Endothelial cell of umbilical vein (primary cell): ENCODE results near the gene APOH. TPM values are rescaled to one million over a fixed set of nuclear protein-coding genes. Genes with fewer than 3 reads are reported as not detected.

Source experiments
- BruUV-seq: library from RNA; stranded (reverse); fragments of 400-500 nt; replicated peaks from 2 replicates; lab custom pipeline; 2021; lab: Mats Ljungman, UMichigan
- CTCF ChIA-PET: fragments of 300-600, 350-600 bp; sonication (Branson Sonifier 250); formaldehyde crosslinking; loops from one replicate; lab custom pipeline; 2021; ENCODE audit warnings: antibody characterized with exemption, inconsistent platforms; lab: Charles Lee
- POLR2A ChIA-PET: fragments of 300-600, 350-600 bp; sonication (Branson Sonifier 250); formaldehyde crosslinking; loops from one replicate; lab custom pipeline; 2021; ENCODE audit warnings: antibody characterized with exemption, inconsistent platforms; lab: Charles Lee
- DNase-seq: peaks from one replicate; pipeline ENCODE4 v3.0.0-alpha.2; 2011; ENCODE audit warnings: low read depth, low spot score
- FAIRE-seq: peaks from 2 replicates; lab custom pipeline; 2011; peaks lifted over from hg19 to GRCh38; lab: Jason Lieb, UNC
- H2AFZ ChIP-seq: 2 replicates; pipeline ENCODE4 v1.6.0; 2012; ENCODE audit warnings: low read depth, low read length, control low read depth, inconsistent platforms
- H3K27ac ChIP-seq: 2 replicates; pipeline ENCODE4 v1.5.1; 2011; ENCODE audit warnings: low read depth, mild to moderate bottlenecking, control low read depth, low read length, moderate library complexity; ENCODE audit not compliant: insufficient read depth
- H3K27me3 ChIP-seq, 2 experiments: 2 replicates each; pipeline versions ENCODE4 v1.6.0 to v1.6.1; 2011; ENCODE audit warnings: low read length in 2 of 2, mixed read lengths in 1 of 2; ENCODE audit not compliant: control insufficient read depth in 2 of 2, insufficient read depth in 2 of 2
- H3K36me3 ChIP-seq, 2 experiments: 2 replicates in 1 of 2; 3 replicates in 1 of 2; pipeline ENCODE4 v1.5.1; 2011; ENCODE audit warnings: low read length in 2 of 2, mild to moderate bottlenecking in 1 of 2, moderate library complexity in 1 of 2; ENCODE audit not compliant: control insufficient read depth in 2 of 2, insufficient read depth in 2 of 2; ENCODE audit errors: extremely low read depth in 1 of 2
- H3K4me1 ChIP-seq: 3 replicates; pipeline ENCODE4 v1.5.1; 2011; ENCODE audit warnings: mild to moderate bottlenecking, low read length; ENCODE audit not compliant: control insufficient read depth, insufficient read depth; ENCODE audit errors: extremely low read depth
- H3K4me2 ChIP-seq: 2 replicates; pipeline ENCODE4 v1.6.1; 2011; ENCODE audit warnings: low read length, control low read depth, mixed read lengths; ENCODE audit not compliant: insufficient read depth
- H3K4me3 ChIP-seq, 3 experiments: fragments of 200-600 bp in 1 of 3; sonication (generic), shearing (Covaris generic) in 1 of 3; replicated peaks in 1 of 3; 2 replicates each; pipeline ENCODE4 v1.5.1; 2011 to 2016; ENCODE audit warnings: control low read depth in 3 of 3, low read length in 3 of 3, mild to moderate bottlenecking in 2 of 3, inconsistent platforms in 1 of 3, low read depth in 1 of 3, moderate library complexity in 1 of 3; ENCODE audit not compliant: insufficient read depth in 1 of 3
- H3K79me2 ChIP-seq: 2 replicates; pipeline ENCODE4 v1.6.0; 2012; ENCODE audit warnings: low read length, inconsistent platforms; ENCODE audit not compliant: control insufficient read depth, insufficient read depth
- H3K9ac ChIP-seq: replicated peaks from 2 replicates; pipeline ENCODE3; 2011; ENCODE audit warnings: low read length, control low read depth; ENCODE audit not compliant: insufficient read depth; ENCODE audit errors: extremely low read depth
- H3K9me1 ChIP-seq: replicated peaks from 3 replicates; pipeline ENCODE4 v1.6.0; 2011; ENCODE audit warnings: mild to moderate bottlenecking, low read length; ENCODE audit not compliant: control insufficient read depth, insufficient read depth; ENCODE audit errors: extremely low read depth
- H3K9me3 ChIP-seq: replicated peaks from 2 replicates; pipeline ENCODE4 v1.5.1; 2012; ENCODE audit warnings: low read length, inconsistent platforms; ENCODE audit not compliant: control insufficient read depth, insufficient read depth
- H4K20me1 ChIP-seq: replicated peaks from 2 replicates; pipeline ENCODE3; 2011; ENCODE audit warnings: mild to moderate bottlenecking, low read length; ENCODE audit not compliant: control insufficient read depth, insufficient read depth; ENCODE audit errors: extremely low read depth
- EZH2 ChIP-seq: IDR thresholded peaks from 2 replicates; pipeline ENCODE4 v1.6.1; 2012; ENCODE audit warnings: borderline replicate concordance, low read depth, mild to moderate bottlenecking, moderate library complexity, low read length, inconsistent platforms; ENCODE audit not compliant: severe bottlenecking
- FOS ChIP-seq: IDR thresholded peaks from 2 replicates; pipeline ENCODE4 v1.6.1; 2011; ENCODE audit warnings: mild to moderate bottlenecking, low read length, moderate library complexity, borderline replicate concordance; ENCODE audit not compliant: insufficient read depth
- GATA2 ChIP-seq: IDR thresholded peaks from 2 replicates; pipeline ENCODE4 v1.7.0; 2011; ENCODE audit warnings: low read depth, mild to moderate bottlenecking, moderate library complexity, mixed read lengths, low read length; ENCODE audit not compliant: insufficient read length, insufficient read depth
- JUN ChIP-seq: IDR thresholded peaks from 2 replicates; pipeline ENCODE4 v1.6.1; 2011; ENCODE audit warnings: borderline replicate concordance, low read depth; ENCODE audit not compliant: insufficient read length, insufficient read depth
- MYC ChIP-seq: IDR thresholded peaks from one replicate; pipeline ENCODE4 v1.6.1; 2011; ENCODE audit warnings: mild to moderate bottlenecking, low read depth, low read length
- POLR2A ChIP-seq: IDR thresholded peaks from 2 replicates; pipeline ENCODE4 v1.6.1; 2012; ENCODE audit warnings: low read depth, mild to moderate bottlenecking, control low read depth, low read length
- POLR2AphosphoS5 ChIP-seq: IDR thresholded peaks from 2 replicates; pipeline ENCODE4 v1.6.1; 2012; ENCODE audit warnings: low read depth, mild to moderate bottlenecking, control low read depth, low read length, moderate library complexity; ENCODE audit not compliant: insufficient read depth
- dilution Hi-C: fragments of 300-500 bp; cut with MboI; formaldehyde crosslinking; loops from one replicate; pipeline ENCODE4 v1.15.0; 2019; ENCODE audit warnings: low sequenced_read_pairs; ENCODE audit not compliant: extremely low pct_ligation_motif_present
- intact Hi-C: fragments of 100-400 bp; cut with micrococcal nuclease; formaldehyde crosslinking; loops from one replicate; pipeline ENCODE4 v1.10.0; 2022
- polyA plus RNA-seq, 4 experiments: library from polyadenylated mRNA; depleted of rRNA in 3 of 4; stranded (reverse) in 3 of 4; unstranded in 1 of 4; fragments of >200 nt; gene quantifications; 2 replicates each; pipeline versions ENCODE4 v1.2.1 to v1.2.3, GENCODE V29; 2011 to 2012; ENCODE audit warnings: missing spikeins in 1 of 4
- total RNA-seq: library from RNA; stranded (reverse); gene quantifications from 2 replicates; pipeline ENCODE4 v1.2.3, GENCODE V29; 2021
- TF ChIP-seq, protein P1 (sequence below): IDR thresholded peaks from 2 replicates; pipeline ENCODE4 v1.6.1; 2011; ENCODE audit not compliant: insufficient read depth, insufficient read length
- TF ChIP-seq, protein P2 (sequence below), 2 donors: IDR thresholded peaks; 1 replicate in 1 of 2; 2 replicates in 1 of 2; pipeline ENCODE4 v1.5.1; 2011; ENCODE audit warnings: low read length in 2 of 2, mild to moderate bottlenecking in 2 of 2, moderate library complexity in 2 of 2, control low read depth in 1 of 2, inconsistent platforms in 1 of 2, low read depth in 1 of 2; ENCODE audit not compliant: insufficient read depth in 1 of 2; ENCODE audit errors: extremely low read depth in 1 of 2

Gene APOH
- total and polyA plus RNA-seq, 2 donors (not counting 3 experiments of a cell fraction or from before 2014, with no cell fraction given): not detected

DNA sequence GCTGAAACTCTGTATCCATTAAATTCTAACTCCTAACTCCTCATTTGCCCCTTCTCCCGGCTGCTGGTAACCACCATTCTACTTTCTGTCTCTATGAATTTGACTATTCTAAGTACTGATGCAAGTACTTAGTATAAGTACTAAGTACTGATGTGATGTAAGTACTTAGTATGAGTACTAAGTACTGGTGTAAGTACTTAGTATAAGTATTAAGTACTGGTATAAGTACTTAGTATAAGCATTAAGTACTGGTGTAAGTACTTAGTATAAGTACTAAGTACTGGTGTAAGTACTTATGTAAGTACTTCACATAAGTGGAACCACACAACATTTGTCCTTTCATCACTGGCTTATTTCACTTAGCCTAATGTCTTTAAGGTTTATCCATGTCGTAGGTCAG lies 40.9 kb upstream of the APOH start:
- no peak for FAIRE-seq

More for the DNA sequence above, 40.9 kb upstream of the APOH start:
- no peak overlapping the region for H3K9ac ChIP-seq
- ChIA-PET POLR2A (no interaction called here), CTCF (no interaction called here)
- peaks cover 17% of the 10 kb centered on the region for H3K4me1 ChIP-seq
- no peak overlapping the region for H2AFZ ChIP-seq
- no peaks in the 10 kb centered on the region for H3K79me2 ChIP-seq
- intact Hi-C loops (no loop called here), dilution Hi-C loops (no loop called here)
- TF ChIP-seq POLR2AphosphoS5 (no peak), JUN (no peak), EZH2 (no peak), GATA2 (no peak), FOS (no peak), MYC (no peak), POLR2A (no peak)
- TF ChIP-seq, protein P1, sequence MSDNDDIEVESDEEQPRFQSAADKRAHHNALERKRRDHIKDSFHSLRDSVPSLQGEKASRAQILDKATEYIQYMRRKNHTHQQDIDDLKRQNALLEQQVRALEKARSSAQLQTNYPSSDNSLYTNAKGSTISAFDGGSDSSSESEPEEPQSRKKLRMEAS: no peak
- TF ChIP-seq, protein P2, sequence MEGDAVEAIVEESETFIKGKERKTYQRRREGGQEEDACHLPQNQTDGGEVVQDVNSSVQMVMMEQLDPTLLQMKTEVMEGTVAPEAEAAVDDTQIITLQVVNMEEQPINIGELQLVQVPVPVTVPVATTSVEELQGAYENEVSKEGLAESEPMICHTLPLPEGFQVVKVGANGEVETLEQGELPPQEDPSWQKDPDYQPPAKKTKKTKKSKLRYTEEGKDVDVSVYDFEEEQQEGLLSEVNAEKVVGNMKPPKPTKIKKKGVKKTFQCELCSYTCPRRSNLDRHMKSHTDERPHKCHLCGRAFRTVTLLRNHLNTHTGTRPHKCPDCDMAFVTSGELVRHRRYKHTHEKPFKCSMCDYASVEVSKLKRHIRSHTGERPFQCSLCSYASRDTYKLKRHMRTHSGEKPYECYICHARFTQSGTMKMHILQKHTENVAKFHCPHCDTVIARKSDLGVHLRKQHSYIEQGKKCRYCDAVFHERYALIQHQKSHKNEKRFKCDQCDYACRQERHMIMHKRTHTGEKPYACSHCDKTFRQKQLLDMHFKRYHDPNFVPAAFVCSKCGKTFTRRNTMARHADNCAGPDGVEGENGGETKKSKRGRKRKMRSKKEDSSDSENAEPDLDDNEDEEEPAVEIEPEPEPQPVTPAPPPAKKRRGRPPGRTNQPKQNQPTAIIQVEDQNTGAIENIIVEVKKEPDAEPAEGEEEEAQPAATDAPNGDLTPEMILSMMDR (IDR thresholded peaks at IDR 0.05; ENCODE audit: extremely low read depth in 1 of 2, insufficient read depth in 1 of 2, low read depth in 1 of 2, low read length in 2 of 2): no peak
- H4K20me1 ChIP-seq: no peaks in the 10 kb centered on the region
- no peak overlapping the region for H3K4me2 ChIP-seq
- BruUV-seq: no TSS peak
- no peaks in the 10 kb centered on the region for H3K36me3 ChIP-seq
- no peaks in the 10 kb centered on the region for H3K9me3 ChIP-seq
- no peak for DNase-seq
- H3K27me3 ChIP-seq: no peaks in the 10 kb centered on the region
- H3K4me3 ChIP-seq: no peak overlapping the region
- H3K27ac ChIP-seq: no peak overlapping the region
- no peaks in the 10 kb centered on the region for H3K9me1 ChIP-seq
